ENCODE measurements around the gene DRAP1. TPM values are rescaled to one million over a fixed set of nuclear protein-coding genes. Genes with fewer than 3 reads are reported as not detected.

Gene DRAP1
- total RNA-seq, 1 experiment from 2014 or later: 122 TPM

DNA sequence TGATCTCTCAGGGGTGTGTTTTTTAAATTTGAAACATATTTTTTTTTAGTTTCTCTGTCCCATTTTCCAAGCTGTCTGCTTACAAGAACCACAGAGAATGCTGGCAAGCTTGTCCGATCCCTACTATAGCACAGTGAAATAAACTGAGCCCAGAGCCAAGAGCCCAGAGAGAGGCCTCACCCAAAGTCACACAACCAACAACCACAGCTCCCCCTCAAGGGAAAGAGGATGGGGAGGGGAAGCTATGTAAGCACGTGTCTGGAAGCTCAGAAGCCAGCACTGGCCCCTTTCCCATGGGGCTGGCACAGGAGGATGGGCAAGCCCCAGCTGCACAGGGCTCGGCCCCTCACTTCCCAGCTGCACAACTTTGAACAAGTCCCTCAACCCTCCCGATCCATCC is 39.1 kb downstream of the DRAP1 start:
- BruUV-seq (replicated peaks): no TSS peak
- Histone ChIP-seq H3K27ac (ENCODE audit: low read depth, low read length, poor library complexity, severe bottlenecking) (no peak overlapping the region), H3K27me3 (replicated peaks; ENCODE audit: insufficient read depth, low read depth, low read length, poor library complexity) (no peaks in the 10 kb centered on the region), H3K4me3 (ENCODE audit: low read depth, low read length, poor library complexity, severe bottlenecking) (no peak overlapping the region), H3K4me1 (ENCODE audit: insufficient read depth, low read length, poor library complexity, severe bottlenecking) (peaks cover 8% of the 10 kb centered on the region), H3K36me3 (ENCODE audit: insufficient read depth, low read length, poor library complexity, severe bottlenecking) (no peaks in the 10 kb centered on the region), H3K9me3 (ENCODE audit: low read depth, low read length, poor library complexity, severe bottlenecking) (no peaks in the 10 kb centered on the region)
- CTCF ChIA-PET: no interaction called here
- intact Hi-C loops (cut with micrococcal nuclease; ENCODE audit: unreplicated experiment): no loop called here
- DNase-seq (ENCODE audit: low spot score): no peak
- POLR2A ChIA-PET (ENCODE audit: low non-redundant PET): no interaction called here
- TF ChIP-seq EZH2 (IDR thresholded peaks at IDR 0.05; ENCODE audit: borderline replicate concordance, low read depth, low read length, poor library complexity, severe bottlenecking): no peak
- TF ChIP-seq, protein P1, sequence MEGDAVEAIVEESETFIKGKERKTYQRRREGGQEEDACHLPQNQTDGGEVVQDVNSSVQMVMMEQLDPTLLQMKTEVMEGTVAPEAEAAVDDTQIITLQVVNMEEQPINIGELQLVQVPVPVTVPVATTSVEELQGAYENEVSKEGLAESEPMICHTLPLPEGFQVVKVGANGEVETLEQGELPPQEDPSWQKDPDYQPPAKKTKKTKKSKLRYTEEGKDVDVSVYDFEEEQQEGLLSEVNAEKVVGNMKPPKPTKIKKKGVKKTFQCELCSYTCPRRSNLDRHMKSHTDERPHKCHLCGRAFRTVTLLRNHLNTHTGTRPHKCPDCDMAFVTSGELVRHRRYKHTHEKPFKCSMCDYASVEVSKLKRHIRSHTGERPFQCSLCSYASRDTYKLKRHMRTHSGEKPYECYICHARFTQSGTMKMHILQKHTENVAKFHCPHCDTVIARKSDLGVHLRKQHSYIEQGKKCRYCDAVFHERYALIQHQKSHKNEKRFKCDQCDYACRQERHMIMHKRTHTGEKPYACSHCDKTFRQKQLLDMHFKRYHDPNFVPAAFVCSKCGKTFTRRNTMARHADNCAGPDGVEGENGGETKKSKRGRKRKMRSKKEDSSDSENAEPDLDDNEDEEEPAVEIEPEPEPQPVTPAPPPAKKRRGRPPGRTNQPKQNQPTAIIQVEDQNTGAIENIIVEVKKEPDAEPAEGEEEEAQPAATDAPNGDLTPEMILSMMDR (conservative IDR thresholded peaks at IDR 0.05; ENCODE audit: low read depth, low read length): no peak

DNA sequence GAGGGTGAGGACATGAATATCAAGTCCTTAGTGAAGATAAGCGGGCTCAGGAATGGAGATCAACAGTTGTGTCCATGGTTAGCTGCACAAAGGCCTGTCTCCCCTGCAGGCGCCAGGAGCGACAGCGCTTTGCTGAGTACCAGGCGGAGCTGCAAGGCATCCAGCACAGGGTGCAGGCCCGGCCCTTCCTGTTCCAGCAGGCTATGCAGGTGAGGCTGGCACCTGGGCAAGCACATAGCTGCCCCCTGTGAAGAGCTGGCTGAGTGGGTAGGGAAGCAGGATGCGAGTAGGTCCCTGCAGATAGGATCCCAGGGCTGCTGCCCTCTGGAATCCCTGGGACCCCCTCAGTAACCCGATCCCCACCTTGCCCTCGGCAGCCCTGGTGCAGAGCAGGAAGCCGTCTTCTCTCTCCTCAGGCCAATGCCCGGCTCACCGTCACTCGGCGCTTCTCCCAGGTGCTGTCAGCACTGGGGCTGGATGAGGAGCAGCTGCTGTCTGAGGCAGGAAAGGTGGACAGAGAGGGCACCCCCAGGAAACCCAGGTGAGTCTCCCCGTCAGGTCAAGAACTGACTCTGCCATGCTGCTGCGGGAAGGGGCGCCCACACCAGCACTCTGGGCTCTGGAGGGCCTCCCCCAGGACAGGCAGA is 39.7 kb downstream of the DRAP1 start:
- H3K4me1 ChIP-seq (ENCODE audit: insufficient read depth, low read length, poor library complexity, severe bottlenecking): peaks cover 8% of the 10 kb centered on the region
- no TSS peak for BruUV-seq (replicated peaks)
- ChIA-PET POLR2A (ENCODE audit: low non-redundant PET) (no interaction called here), CTCF (no interaction called here)
- H3K27me3 ChIP-seq (replicated peaks; ENCODE audit: insufficient read depth, low read depth, low read length, poor library complexity): no peaks in the 10 kb centered on the region
- H3K4me3 ChIP-seq (ENCODE audit: low read depth, low read length, poor library complexity, severe bottlenecking): no peak overlapping the region
- intact Hi-C loops (cut with micrococcal nuclease; ENCODE audit: unreplicated experiment): no loop called here
- no peaks in the 10 kb centered on the region for H3K9me3 ChIP-seq (ENCODE audit: low read depth, low read length, poor library complexity, severe bottlenecking)
- DNase-seq (ENCODE audit: low spot score): no peak
- peaks cover 3% of the 10 kb centered on the region for H3K36me3 ChIP-seq (ENCODE audit: insufficient read depth, low read length, poor library complexity, severe bottlenecking)
- H3K27ac ChIP-seq (ENCODE audit: low read depth, low read length, poor library complexity, severe bottlenecking): no peak overlapping the region
- no peak for TF ChIP-seq EZH2 (IDR thresholded peaks at IDR 0.05; ENCODE audit: borderline replicate concordance, low read depth, low read length, poor library complexity, severe bottlenecking)
- TF ChIP-seq, protein P1 (conservative IDR thresholded peaks at IDR 0.05; ENCODE audit: low read depth, low read length): no peak

DNA sequence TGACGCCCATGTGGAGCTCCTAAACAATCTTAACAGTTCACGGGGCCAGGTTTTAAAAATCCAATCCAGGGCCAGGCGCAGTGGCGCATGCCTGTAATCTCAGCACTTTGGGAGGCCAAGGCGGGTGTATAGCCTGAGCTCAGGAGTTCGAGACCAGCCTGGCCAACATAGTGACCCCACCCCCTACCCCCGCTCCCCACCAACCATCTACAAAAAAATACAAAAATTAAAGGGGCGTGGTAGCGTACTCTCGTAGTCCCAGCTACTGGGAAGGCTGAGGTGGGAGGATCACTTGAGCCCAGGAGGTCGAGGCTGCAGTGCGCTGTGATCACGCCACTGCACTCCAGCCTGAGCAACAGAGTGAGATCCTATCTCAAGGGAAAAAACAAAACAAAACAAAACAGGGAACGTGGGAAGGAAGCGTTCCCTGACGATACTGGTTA is 41.6 kb downstream of the DRAP1 start:
- Histone ChIP-seq H3K4me1 (ENCODE audit: insufficient read depth, low read length, poor library complexity, severe bottlenecking) (peaks cover 8% of the 10 kb centered on the region), H3K4me3 (ENCODE audit: low read depth, low read length, poor library complexity, severe bottlenecking) (peak overlapping the region; percentile 88), H3K27me3 (replicated peaks; ENCODE audit: insufficient read depth, low read depth, low read length, poor library complexity) (no peaks in the 10 kb centered on the region), H3K36me3 (ENCODE audit: insufficient read depth, low read length, poor library complexity, severe bottlenecking) (peaks cover 23% of the 10 kb centered on the region), H3K27ac (ENCODE audit: low read depth, low read length, poor library complexity, severe bottlenecking) (peak overlapping the region; percentile 94), H3K9me3 (ENCODE audit: low read depth, low read length, poor library complexity, severe bottlenecking) (no peaks in the 10 kb centered on the region)
- DNase-seq (ENCODE audit: low spot score): no peak
- POLR2A ChIA-PET (ENCODE audit: low non-redundant PET): interaction anchor here (0.6 kb wide), 1 partner anchor 537 kb away, joined by 3 read pairs; no protein-coding TSS in a partner anchor
- no TSS peak for BruUV-seq (replicated peaks)
- intact Hi-C loops (cut with micrococcal nuclease; ENCODE audit: unreplicated experiment): loop anchor here (5.0 kb wide), 1 partner anchor 41 kb away; the partner anchor contains the start of genes BANF1 and EIF1AD
- CTCF ChIA-PET: no interaction called here
- no peak for TF ChIP-seq EZH2 (IDR thresholded peaks at IDR 0.05; ENCODE audit: borderline replicate concordance, low read depth, low read length, poor library complexity, severe bottlenecking)
- TF ChIP-seq, protein P1 (conservative IDR thresholded peaks at IDR 0.05; ENCODE audit: low read depth, low read length): no peak
